H9 (cell line): ENCODE measurements around the gene GRK1. TPM values are rescaled to one million over a fixed set of nuclear protein-coding genes. Genes with fewer than 3 reads are reported as not detected.

ENCODE experiments used
- DNase-seq: peaks from one replicate; pipeline ENCODE4 v3.0.0-alpha.2; 2017
- H2AFZ ChIP-seq: one replicate; pipeline ENCODE4 v1.6.1; 2013; ENCODE audit warnings: mild to moderate bottlenecking, low read length, control low read depth, moderate library complexity
- H2AK5ac ChIP-seq: 2 replicates; pipeline ENCODE4 v1.6.1; 2013; ENCODE audit warnings: low read length, control low read depth, mixed read lengths; ENCODE audit not compliant: insufficient read length
- H2BK120ac ChIP-seq: one replicate; pipeline ENCODE4 v1.6.1; 2013; ENCODE audit warnings: low read depth, mild to moderate bottlenecking, low read length, control low read depth, inconsistent platforms; ENCODE audit not compliant: poor library complexity, severe bottlenecking
- H2BK12ac ChIP-seq: 2 replicates; pipeline ENCODE4 v1.6.1; 2013; ENCODE audit warnings: low read length, control low read depth, mixed read lengths, low read depth; ENCODE audit not compliant: insufficient read length
- H2BK15ac ChIP-seq: 2 replicates; pipeline ENCODE4 v1.6.1; 2013; ENCODE audit warnings: low read depth, low read length, control low read depth
- H2BK20ac ChIP-seq: one replicate; pipeline ENCODE4 v1.6.1; 2013; ENCODE audit warnings: low read depth, mild to moderate bottlenecking, low read length, control low read depth, inconsistent platforms; ENCODE audit not compliant: poor library complexity, severe bottlenecking
- H2BK5ac ChIP-seq: 2 replicates; pipeline ENCODE4 v1.6.1; 2013; ENCODE audit warnings: low read length, control low read depth, mixed read lengths; ENCODE audit not compliant: insufficient read length
- H3K14ac ChIP-seq: 2 replicates; pipeline ENCODE4 v1.6.1; 2013; ENCODE audit warnings: low read length, control low read depth; ENCODE audit not compliant: insufficient read depth
- H3K18ac ChIP-seq: 2 replicates; pipeline ENCODE4 v1.6.1; 2013; ENCODE audit warnings: low read depth, mild to moderate bottlenecking, mixed read lengths, low read length, control low read depth; ENCODE audit not compliant: insufficient read length
- H3K23ac ChIP-seq: 2 replicates; pipeline ENCODE4 v1.6.1; 2013; ENCODE audit warnings: low read length, control low read depth, mixed read lengths, low read depth; ENCODE audit not compliant: insufficient read length
- H3K23me2 ChIP-seq: 2 replicates; pipeline ENCODE4 v1.6.1; 2013; ENCODE audit warnings: low read depth, mild to moderate bottlenecking, mixed read lengths, low read length, control low read depth; ENCODE audit not compliant: insufficient read length, poor library complexity, severe bottlenecking
- H3K27ac ChIP-seq: 2 replicates; pipeline ENCODE4 v1.5.1; 2013; ENCODE audit warnings: low read length, control low read depth, mixed read lengths, low read depth; ENCODE audit not compliant: insufficient read length
- H3K27me3 ChIP-seq: 2 replicates; pipeline ENCODE4 v1.6.1; 2013; ENCODE audit warnings: low read length, control low read depth, inconsistent platforms; ENCODE audit not compliant: insufficient read depth
- H3K4ac ChIP-seq: 2 replicates; pipeline ENCODE4 v1.6.1; 2013; ENCODE audit warnings: low read depth, mild to moderate bottlenecking, control low read depth, inconsistent platforms, low read length, moderate library complexity
- H3K4me1 ChIP-seq: 2 replicates; pipeline ENCODE4 v1.6.1; 2013; ENCODE audit warnings: low read length, control low read depth, inconsistent platforms; ENCODE audit not compliant: insufficient read depth
- H3K4me2 ChIP-seq: 2 replicates; pipeline ENCODE4 v1.6.1; 2013; ENCODE audit warnings: low read length, control low read depth, mixed read lengths; ENCODE audit not compliant: insufficient read length, insufficient read depth
- H3K56ac ChIP-seq: 2 replicates; pipeline ENCODE4 v1.6.1; 2013; ENCODE audit warnings: low read depth, mild to moderate bottlenecking, mixed read lengths, low read length, control low read depth; ENCODE audit not compliant: insufficient read length
- H3K79me1 ChIP-seq: 2 replicates; pipeline ENCODE4 v1.6.1; 2013; ENCODE audit warnings: low read depth, mild to moderate bottlenecking, moderate library complexity, low read length, control low read depth, inconsistent platforms; ENCODE audit not compliant: insufficient read depth, poor library complexity, severe bottlenecking
- H3K79me2 ChIP-seq: 2 replicates; pipeline ENCODE4 v1.6.1; 2013; ENCODE audit warnings: low read length, control low read depth, inconsistent platforms; ENCODE audit not compliant: insufficient read depth
- H3K9ac ChIP-seq: 2 replicates; pipeline ENCODE4 v1.6.1; 2013; ENCODE audit warnings: low read length, control low read depth, mixed read lengths; ENCODE audit not compliant: insufficient read length; ENCODE audit errors: extremely low read depth
- H3K9me3 ChIP-seq: one replicate; pipeline ENCODE4 v1.6.1; 2013; ENCODE audit warnings: low read depth, low read length, inconsistent platforms; ENCODE audit not compliant: control insufficient read depth
- H3T11ph ChIP-seq: one replicate; pipeline ENCODE4 v1.6.1; 2013; ENCODE audit warnings: mild to moderate bottlenecking, low read length, control low read depth, inconsistent platforms
- H4K20me1 ChIP-seq: one replicate; pipeline ENCODE4 v1.6.1; 2013; ENCODE audit not compliant: control insufficient read depth, insufficient read length, insufficient read depth
- H4K5ac ChIP-seq: 2 replicates; pipeline ENCODE4 v1.6.1; 2013; ENCODE audit warnings: low read depth, mild to moderate bottlenecking, mixed read lengths, low read length, control low read depth; ENCODE audit not compliant: insufficient read length
- H4K8ac ChIP-seq: replicated peaks from 2 replicates; pipeline ENCODE4 v1.6.1; 2013; ENCODE audit warnings: low read length, control low read depth, mixed read lengths, low read depth; ENCODE audit not compliant: insufficient read length
- H4K91ac ChIP-seq: 2 replicates; pipeline ENCODE4 v1.6.1; 2013; ENCODE audit warnings: low read depth, mild to moderate bottlenecking, moderate library complexity, mixed read lengths, low read length, control low read depth; ENCODE audit not compliant: insufficient read length
- H3K27ac Mint-ChIP-seq, 3 experiments: 2 replicates in 2 of 3; 3 replicates in 1 of 3; pipeline ENCODE4 v1.8.0; 2020 to 2021; ENCODE audit warnings: mixed read lengths in 3 of 3, mild to moderate bottlenecking in 1 of 3, moderate library complexity in 1 of 3
- H3K27me3 Mint-ChIP-seq: 2 replicates; pipeline ENCODE4 v1.8.0; 2021; ENCODE audit warnings: low read depth, mild to moderate bottlenecking, moderate library complexity, mixed read lengths
- H3K36me3 Mint-ChIP-seq, 3 experiments: 2 replicates in 2 of 3; 3 replicates in 1 of 3; pipeline ENCODE4 v1.8.0; 2020 to 2021; ENCODE audit warnings: low read depth in 3 of 3, mixed read lengths in 3 of 3; ENCODE audit not compliant: insufficient read depth in 1 of 3
- H3K4me1 Mint-ChIP-seq, 2 experiments: 2 replicates each; pipeline ENCODE4 v1.8.0; 2020; ENCODE audit warnings: mixed read lengths in 2 of 2
- H3K4me3 Mint-ChIP-seq, 2 experiments: 2 replicates in 1 of 2; 3 replicates in 1 of 2; pipeline ENCODE4 v1.8.0; 2020 to 2021; ENCODE audit warnings: mild to moderate bottlenecking in 2 of 2, mixed read lengths in 2 of 2, moderate library complexity in 1 of 2
- H3K9me3 Mint-ChIP-seq, 2 experiments: 2 replicates in 1 of 2; 3 replicates in 1 of 2; pipeline ENCODE4 v1.8.0; 2020; ENCODE audit warnings: mild to moderate bottlenecking in 2 of 2, mixed read lengths in 2 of 2, moderate library complexity in 1 of 2
- WGBS: extraction: QIAGEN DNeasy Blood & Tissue Kit; methylation state at CpG from one replicate; pipeline ENCODE4 v1.1.7; 2013; ENCODE audit warnings: missing lambda C conversion rate, low lambda C conversion rate, mixed read lengths; ENCODE audit not compliant: insufficient read length; ENCODE audit errors: extremely low coverage; 5-methylcytosine and 5-hydroxymethylcytosine counted together
- total RNA-seq: library from RNA; stranded (reverse); gene quantifications from 2 replicates; pipeline ENCODE4 v1.2.1, GENCODE V29; 2021
- TF ChIP-seq, protein P1 (sequence below): fragments of 200-600 bp; sonication (generic); conservative IDR thresholded peaks from 3 replicates; pipeline ENCODE4 v1.8.0; 2021; ENCODE audit warnings: antibody characterized with exemption, mild to moderate bottlenecking

Gene GRK1
- total RNA-seq, 1 experiment from 2014 or later = 0.31 TPM

DNA sequence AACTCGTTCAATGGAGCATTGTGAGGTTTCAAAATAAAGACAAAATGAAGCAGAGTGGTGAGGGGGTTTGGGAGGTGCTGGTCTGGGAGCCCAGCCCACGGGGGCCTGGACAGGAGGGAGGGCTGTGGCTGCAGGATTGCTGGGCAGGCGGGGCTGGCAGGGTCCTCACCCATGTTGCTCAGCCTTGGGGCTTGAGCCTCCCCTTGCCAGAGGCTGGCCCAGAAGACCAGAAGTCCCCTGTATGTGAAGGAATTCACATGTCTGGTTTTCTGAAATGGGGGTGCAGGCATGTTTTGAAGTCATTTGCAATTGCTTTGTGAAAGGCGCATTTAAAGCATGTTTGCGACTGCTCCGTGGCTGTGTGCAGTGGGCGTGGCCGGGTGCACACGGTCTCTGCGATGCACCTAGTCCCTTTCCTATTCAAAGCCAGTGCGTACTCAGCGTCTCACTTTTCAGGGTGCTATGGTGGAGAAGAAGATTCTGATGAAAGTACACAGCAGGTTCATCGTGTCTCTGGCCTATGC lies 2.3 kb downstream of the GRK1 start:
- Histone ChIP-seq H3K27ac (no peak overlapping the region), H3K79me1 (no peaks in the 10 kb centered on the region), H3K9ac (no peak overlapping the region), H2BK12ac (no peak overlapping the region), H3K23me2 (no peaks in the 10 kb centered on the region), H4K5ac (no peak overlapping the region), H3K79me2 (no peaks in the 10 kb centered on the region), H2BK120ac (no peak overlapping the region), H3K18ac (no peak overlapping the region), H3K14ac (no peak overlapping the region), H3K4ac (no peak overlapping the region), H3K4me2 (no peak overlapping the region), H4K91ac (no peak overlapping the region), H2BK15ac (no peak overlapping the region), H2BK20ac (no peak overlapping the region), H2AFZ (no peak overlapping the region), H2BK5ac (no peak overlapping the region), H3K56ac (no peak overlapping the region), H3T11ph (no peak overlapping the region), H3K23ac (no peak overlapping the region), H3K27me3 (no peaks in the 10 kb centered on the region), H4K8ac (no peak overlapping the region), H2AK5ac (no peak overlapping the region), H3K4me1 (no peaks in the 10 kb centered on the region), H4K20me1 (no peaks in the 10 kb centered on the region), H3K9me3 (no peaks in the 10 kb centered on the region)
- no peaks in the 10 kb centered on the region for H3K27me3 Mint-ChIP-seq
- H3K4me3 Mint-ChIP-seq = no peak overlapping the region
- DNase-seq = no peak
- no CpG with 5 or more reads among the region's 13 CpGs for WGBS
- H3K36me3 Mint-ChIP-seq = no peaks in the 10 kb centered on the region; a peak in 1 of 7 replicates
- no peaks in the 10 kb centered on the region for H3K9me3 Mint-ChIP-seq
- TF ChIP-seq, protein P1, sequence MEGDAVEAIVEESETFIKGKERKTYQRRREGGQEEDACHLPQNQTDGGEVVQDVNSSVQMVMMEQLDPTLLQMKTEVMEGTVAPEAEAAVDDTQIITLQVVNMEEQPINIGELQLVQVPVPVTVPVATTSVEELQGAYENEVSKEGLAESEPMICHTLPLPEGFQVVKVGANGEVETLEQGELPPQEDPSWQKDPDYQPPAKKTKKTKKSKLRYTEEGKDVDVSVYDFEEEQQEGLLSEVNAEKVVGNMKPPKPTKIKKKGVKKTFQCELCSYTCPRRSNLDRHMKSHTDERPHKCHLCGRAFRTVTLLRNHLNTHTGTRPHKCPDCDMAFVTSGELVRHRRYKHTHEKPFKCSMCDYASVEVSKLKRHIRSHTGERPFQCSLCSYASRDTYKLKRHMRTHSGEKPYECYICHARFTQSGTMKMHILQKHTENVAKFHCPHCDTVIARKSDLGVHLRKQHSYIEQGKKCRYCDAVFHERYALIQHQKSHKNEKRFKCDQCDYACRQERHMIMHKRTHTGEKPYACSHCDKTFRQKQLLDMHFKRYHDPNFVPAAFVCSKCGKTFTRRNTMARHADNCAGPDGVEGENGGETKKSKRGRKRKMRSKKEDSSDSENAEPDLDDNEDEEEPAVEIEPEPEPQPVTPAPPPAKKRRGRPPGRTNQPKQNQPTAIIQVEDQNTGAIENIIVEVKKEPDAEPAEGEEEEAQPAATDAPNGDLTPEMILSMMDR = no peak
- H3K4me1 Mint-ChIP-seq = peaks cover 2 to 8% of the 10 kb centered on the region in 2 experiments; a peak in 2 of 4 replicates
- H3K27ac Mint-ChIP-seq = no peak overlapping the region; a peak in 1 of 7 replicates
